GM12878 (cell line): ENCODE data around the gene LRRC7. TPM values are rescaled to one million over a fixed set of nuclear protein-coding genes. Genes with fewer than 3 reads are reported as not detected.

ENCODE experiments used
- ATAC-seq: fragments of 200-7000 bp; cut with Tn5 transposase; 3 replicates; pipeline ENCODE4 v1.9.1; 2020; ENCODE audit warnings: mild to moderate bottlenecking, moderate library complexity
- BruUV-seq: library from RNA; stranded (reverse); fragments of 400-500 nt; replicated peaks from 2 replicates; lab custom pipeline; 2021; lab: Mats Ljungman, UMichigan
- CTCF ChIA-PET: fragments of 300-600 bp; sonication (Branson Sonifier 250); formaldehyde crosslinking; extraction: SDS; loops from one replicate; lab custom pipeline; 2021; ENCODE audit warnings: inconsistent platforms; lab: Yijun Ruan, JAX
- POLR2A ChIA-PET: fragments of 350-600 bp; formaldehyde crosslinking; extraction: SDS; loops from one replicate; lab custom pipeline; 2021; ENCODE audit warnings: inconsistent platforms; lab: Charles Lee
- RAD21 ChIA-PET: fragments of 300-600 bp; sonication (Branson Sonifier 250); formaldehyde crosslinking; loops from one replicate; lab custom pipeline; 2023; ENCODE audit warnings: antibody characterized with exemption; ENCODE audit not compliant: unreplicated experiment; lab: Charles Lee
- SMC1A ChIA-PET: fragments of 300-600 bp; sonication (Branson Sonifier 250); formaldehyde crosslinking; loops from one replicate; lab custom pipeline; 2023; ENCODE audit not compliant: unreplicated experiment, uncharacterized antibody; lab: Charles Lee
- DNase-seq: peaks from one replicate; pipeline ENCODE4 v3.0.0-alpha.2; 2011; ENCODE audit warnings: low read depth, low spot score
- FAIRE-seq: peaks from 3 replicates; lab custom pipeline; 2011; peaks lifted over from hg19 to GRCh38; lab: Jason Lieb, UNC
- H2AFZ ChIP-seq: 2 replicates; pipeline ENCODE4 v1.6.0; 2011; ENCODE audit warnings: low read depth, low read length, control low read depth; ENCODE audit not compliant: control insufficient read depth
- H3K27ac ChIP-seq: 2 replicates; pipeline ENCODE4 v1.5.1; 2011; ENCODE audit warnings: control low read depth; ENCODE audit not compliant: control insufficient read depth, insufficient read depth
- H3K27me3 ChIP-seq, 2 experiments: replicated peaks in 1 of 2; 2 replicates each; pipeline versions ENCODE4 v1.6.0 to v1.6.1; 2011; ENCODE audit warnings: low read length in 1 of 2; ENCODE audit not compliant: control insufficient read depth in 2 of 2, insufficient read depth in 2 of 2
- H3K36me3 ChIP-seq, 2 experiments: 2 replicates each; pipeline ENCODE4 v1.5.1; 2011; ENCODE audit warnings: low read length in 1 of 2; ENCODE audit not compliant: control insufficient read depth in 2 of 2, insufficient read depth in 2 of 2
- H3K4me1 ChIP-seq: 2 replicates; pipeline ENCODE4 v1.6.1; 2011; ENCODE audit warnings: mild to moderate bottlenecking, low read length, moderate library complexity, mixed read lengths; ENCODE audit not compliant: control insufficient read depth, insufficient read depth
- H3K4me2 ChIP-seq: 2 replicates; pipeline ENCODE4 v1.6.0; 2011; ENCODE audit warnings: control low read depth; ENCODE audit not compliant: control insufficient read depth, insufficient read depth
- H3K4me3 ChIP-seq: fragments of 200-600 bp; sonication (generic); 2 replicates; pipeline ENCODE4 v1.5.1; 2016
- H3K79me2 ChIP-seq: 2 replicates; pipeline ENCODE4 v1.6.0; 2011; ENCODE audit warnings: low read length; ENCODE audit not compliant: control insufficient read depth, insufficient read depth
- H3K9ac ChIP-seq: 2 replicates; pipeline ENCODE4 v1.8.0; 2011; ENCODE audit warnings: low read length, control low read depth, mixed read lengths; ENCODE audit not compliant: control insufficient read depth, insufficient read depth
- H3K9me3 ChIP-seq: replicated peaks from 3 replicates; pipeline ENCODE4 v1.5.1; 2011; ENCODE audit warnings: mild to moderate bottlenecking, low read length; ENCODE audit not compliant: control insufficient read depth, insufficient read depth
- H4K20me1 ChIP-seq: 2 replicates; pipeline ENCODE4 v1.6.0; 2011; ENCODE audit not compliant: control insufficient read depth, insufficient read depth
- BCL11A ChIP-seq: IDR thresholded peaks from 2 replicates; pipeline ENCODE4 v1.6.1; 2011; ENCODE audit warnings: low read depth, low read length
- HDAC2 ChIP-seq: fragments of 200-600 bp; sonication (generic); IDR thresholded peaks from 2 replicates; pipeline ENCODE4 v1.6.1; 2017
- JUND ChIP-seq: IDR thresholded peaks from 2 replicates; pipeline ENCODE4 v1.6.1; 2012; ENCODE audit warnings: low read depth, mild to moderate bottlenecking, low read length, improper control_type of control experiment, moderate library complexity
- KLF5 ChIP-seq: fragments of 450-650 bp; IDR thresholded peaks from 2 replicates; pipeline ENCODE4 v1.6.1; 2014; ENCODE audit warnings: mild to moderate bottlenecking; ENCODE audit not compliant: partially characterized antibody
- MEF2B ChIP-seq: fragments of 450-650 bp; IDR thresholded peaks from 2 replicates; pipeline ENCODE4 v1.6.1; 2018; ENCODE audit warnings: mild to moderate bottlenecking, moderate library complexity; ENCODE audit not compliant: partially characterized antibody, poor library complexity, severe bottlenecking
- POLR2AphosphoS2 ChIP-seq: IDR thresholded peaks from 2 replicates; pipeline ENCODE4 v1.6.1; 2011; ENCODE audit warnings: low read depth, mild to moderate bottlenecking, low read length, improper control_type of control experiment, moderate library complexity
- PRDM15 ChIP-seq: fragments of 450-650 bp; formaldehyde crosslinking; IDR thresholded peaks from 2 replicates; pipeline ENCODE4 v1.4.0; 2020; ENCODE audit warnings: mild to moderate bottlenecking, moderate library complexity
- RBBP5 ChIP-seq: fragments of 200-600 bp; sonication (generic); conservative IDR thresholded peaks from 2 replicates; pipeline ENCODE4 v1.6.1; 2016
- SMARCA5 ChIP-seq: fragments of 450-650 bp; IDR thresholded peaks from 2 replicates; pipeline ENCODE4 v1.6.1; 2017; ENCODE audit warnings: mild to moderate bottlenecking
- SRF ChIP-seq, 2 experiments: IDR thresholded peaks; 2 replicates each; pipeline ENCODE4 v1.6.1; 2011; ENCODE audit warnings: low read depth in 2 of 2, low read length in 2 of 2, mild to moderate bottlenecking in 1 of 2, moderate library complexity in 1 of 2
- STAT3 ChIP-seq: IDR thresholded peaks from 2 replicates; pipeline ENCODE4 v1.6.1; 2011; ENCODE audit warnings: low read depth, low read length, improper control_type of control experiment
- SUZ12 ChIP-seq: fragments of 200-600 bp; sonication (generic); IDR thresholded peaks from one replicate; pipeline ENCODE4 v1.6.1; 2018; ENCODE audit warnings: antibody characterized with exemption, mild to moderate bottlenecking; ENCODE audit not compliant: unreplicated experiment
- TAF1 ChIP-seq: IDR thresholded peaks from 2 replicates; pipeline ENCODE4 v1.6.1; 2011; ENCODE audit warnings: mild to moderate bottlenecking, low read depth, low read length, borderline replicate concordance
- WGBS: methylation state at CpG from one replicate; pipeline ENCODE4 v1.1.6; 2016; ENCODE audit warnings: low lambda C conversion rate; ENCODE audit not compliant: insufficient replicate concordance, insufficient coverage; ENCODE audit errors: missing lambda C conversion rate; 5-methylcytosine and 5-hydroxymethylcytosine counted together
- in situ Hi-C: fragments of 300-500 bp; cut with MboI; formaldehyde crosslinking; loops from 9 replicates; pipeline ENCODE4 v1.14.3; 2018; ENCODE audit warnings: mixed read lengths
- intact Hi-C: fragments of 100-400 bp; cut with micrococcal nuclease; formaldehyde crosslinking; loops from one replicate; pipeline ENCODE4 v1.14.2; 2022; ENCODE audit not compliant: unreplicated experiment
- polyA plus RNA-seq, 11 experiments: library from polyadenylated mRNA; depleted of rRNA in 4 of 11; unstranded in 6 of 11; stranded (reverse) in 5 of 11; fragments of >200 nt; fragmentation: Nextera tagmentation in 4 of 11; fragmentation: Illumina TruSeq in 1 of 11; extraction: Ambion mirVana in 4 of 11; extraction: Trizol in 1 of 11; gene quantifications; 1 replicate in 1 of 11; 2 replicates in 10 of 11; pipeline versions ENCODE4 v1.2.1 to v1.2.3, GENCODE V29; 2011 to 2016; ENCODE audit warnings: inconsistent platforms in 2 of 11, missing spikeins in 2 of 11, low read depth in 1 of 11
- total RNA-seq, 4 experiments: library from RNA; depleted of rRNA in 3 of 4; stranded (reverse); fragments of >200 nt in 3 of 4; fragmentation: Illumina TruSeq in 1 of 4; extraction: Trizol in 1 of 4; gene quantifications; 2 replicates each; pipeline versions ENCODE4 v1.2.1 to v1.2.3, GENCODE V29; 2013 to 2021
- TF ChIP-seq, protein P1 (sequence below): fragments of 450-650 bp; IDR thresholded peaks from 2 replicates; pipeline ENCODE4 v1.6.1; 2017; ENCODE audit warnings: mild to moderate bottlenecking
- TF ChIP-seq, protein P2 (sequence below): IDR thresholded peaks from 2 replicates; pipeline ENCODE4 v1.6.1; 2012; ENCODE audit warnings: low read length, inconsistent platforms
- TF ChIP-seq, protein P3 (sequence below): fragments of 450-650 bp; IDR thresholded peaks from 2 replicates; pipeline ENCODE4 v1.6.1; 2016; ENCODE audit warnings: mild to moderate bottlenecking

The LRRC7 gene
- total and polyA plus RNA-seq, 10 of the 15 experiments (the other 5 are each of a cell fraction or from before 2014, with no cell fraction given) = 0.05 to 1.4 (median 0.24) TPM; not detected in 5

DNA sequence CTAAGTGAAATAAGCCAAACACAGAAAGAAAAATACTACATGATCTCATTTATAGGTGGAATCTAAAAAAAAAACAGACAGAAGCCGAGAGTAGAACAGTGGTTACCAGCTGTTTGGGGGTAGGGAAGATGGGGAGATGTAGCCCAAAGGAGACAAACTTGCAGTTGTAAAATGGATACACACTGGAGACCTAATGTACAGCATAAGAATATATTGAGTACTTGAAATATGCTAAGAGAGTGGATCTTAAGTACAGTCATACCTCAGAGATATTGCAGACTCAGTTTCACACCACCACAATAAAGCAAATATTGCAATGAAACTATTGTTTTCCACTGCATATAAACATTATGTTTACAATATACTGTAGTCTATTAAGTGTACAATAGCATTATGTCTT is 320.9 kb downstream of the LRRC7 start (continued):
- no peak for TF ChIP-seq HDAC2
- no peak for TF ChIP-seq PRDM15 (CRISPR knock-in tag)
- TF ChIP-seq BCL11A = no peak

- Histone ChIP-seq H3K27ac (no peak overlapping the region), H3K27me3 (no peaks in the 10 kb centered on the region), H4K20me1 (no peaks in the 10 kb centered on the region), H3K4me2 (no peak overlapping the region), H2AFZ (no peak overlapping the region), H3K4me3 (no peak overlapping the region), H3K4me1 (no peaks in the 10 kb centered on the region), H3K36me3 (no peaks in the 10 kb centered on the region), H3K9ac (no peak overlapping the region), H3K9me3 (no peaks in the 10 kb centered on the region), H3K79me2 (no peaks in the 10 kb centered on the region)
- POLR2A ChIA-PET = no interaction called here
- WGBS = 21% methylated on average over 5 of the region's 5 CpGs
- BruUV-seq = no TSS peak
- CTCF ChIA-PET = no interaction called here
- in situ Hi-C loops (no loop called here), intact Hi-C loops (no loop called here)
- DNase-seq = no peak
- SMC1A ChIA-PET = interaction anchor here (0.6 kb wide), 1 partner anchor 18 kb away, joined by 3 read pairs; no protein-coding TSS in a partner anchor
- FAIRE-seq = no peak
- no peak for ATAC-seq
- RAD21 ChIA-PET = no interaction called here
- TF ChIP-seq, protein P1, sequence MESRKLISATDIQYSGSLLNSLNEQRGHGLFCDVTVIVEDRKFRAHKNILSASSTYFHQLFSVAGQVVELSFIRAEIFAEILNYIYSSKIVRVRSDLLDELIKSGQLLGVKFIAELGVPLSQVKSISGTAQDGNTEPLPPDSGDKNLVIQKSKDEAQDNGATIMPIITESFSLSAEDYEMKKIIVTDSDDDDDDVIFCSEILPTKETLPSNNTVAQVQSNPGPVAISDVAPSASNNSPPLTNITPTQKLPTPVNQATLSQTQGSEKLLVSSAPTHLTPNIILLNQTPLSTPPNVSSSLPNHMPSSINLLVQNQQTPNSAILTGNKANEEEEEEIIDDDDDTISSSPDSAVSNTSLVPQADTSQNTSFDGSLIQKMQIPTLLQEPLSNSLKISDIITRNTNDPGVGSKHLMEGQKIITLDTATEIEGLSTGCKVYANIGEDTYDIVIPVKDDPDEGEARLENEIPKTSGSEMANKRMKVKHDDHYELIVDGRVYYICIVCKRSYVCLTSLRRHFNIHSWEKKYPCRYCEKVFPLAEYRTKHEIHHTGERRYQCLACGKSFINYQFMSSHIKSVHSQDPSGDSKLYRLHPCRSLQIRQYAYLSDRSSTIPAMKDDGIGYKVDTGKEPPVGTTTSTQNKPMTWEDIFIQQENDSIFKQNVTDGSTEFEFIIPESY = no peak
- TF ChIP-seq SRF (IDR thresholded peaks at IDR 0.05; ENCODE audit: low read depth in 2 of 2, low read length in 2 of 2) (no peak), STAT3 (no peak), SMARCA5 (no peak), RBBP5 (no peak), SUZ12 (no peak), KLF5 (no peak), MEF2B (no peak), POLR2AphosphoS2 (no peak), TAF1 (no peak), JUND (no peak)
- TF ChIP-seq, protein P2, sequence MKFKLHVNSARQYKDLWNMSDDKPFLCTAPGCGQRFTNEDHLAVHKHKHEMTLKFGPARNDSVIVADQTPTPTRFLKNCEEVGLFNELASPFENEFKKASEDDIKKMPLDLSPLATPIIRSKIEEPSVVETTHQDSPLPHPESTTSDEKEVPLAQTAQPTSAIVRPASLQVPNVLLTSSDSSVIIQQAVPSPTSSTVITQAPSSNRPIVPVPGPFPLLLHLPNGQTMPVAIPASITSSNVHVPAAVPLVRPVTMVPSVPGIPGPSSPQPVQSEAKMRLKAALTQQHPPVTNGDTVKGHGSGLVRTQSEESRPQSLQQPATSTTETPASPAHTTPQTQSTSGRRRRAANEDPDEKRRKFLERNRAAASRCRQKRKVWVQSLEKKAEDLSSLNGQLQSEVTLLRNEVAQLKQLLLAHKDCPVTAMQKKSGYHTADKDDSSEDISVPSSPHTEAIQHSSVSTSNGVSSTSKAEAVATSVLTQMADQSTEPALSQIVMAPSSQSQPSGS = no peak
- TF ChIP-seq, protein P3, sequence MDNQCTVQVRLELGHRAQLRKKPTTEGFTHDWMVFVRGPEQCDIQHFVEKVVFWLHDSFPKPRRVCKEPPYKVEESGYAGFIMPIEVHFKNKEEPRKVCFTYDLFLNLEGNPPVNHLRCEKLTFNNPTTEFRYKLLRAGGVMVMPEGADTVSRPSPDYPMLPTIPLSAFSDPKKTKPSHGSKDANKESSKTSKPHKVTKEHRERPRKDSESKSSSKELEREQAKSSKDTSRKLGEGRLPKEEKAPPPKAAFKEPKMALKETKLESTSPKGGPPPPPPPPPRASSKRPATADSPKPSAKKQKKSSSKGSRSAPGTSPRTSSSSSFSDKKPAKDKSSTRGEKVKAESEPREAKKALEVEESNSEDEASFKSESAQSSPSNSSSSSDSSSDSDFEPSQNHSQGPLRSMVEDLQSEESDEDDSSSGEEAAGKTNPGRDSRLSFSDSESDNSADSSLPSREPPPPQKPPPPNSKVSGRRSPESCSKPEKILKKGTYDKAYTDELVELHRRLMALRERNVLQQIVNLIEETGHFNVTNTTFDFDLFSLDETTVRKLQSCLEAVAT = no peak
Measured at GRCh38 chr1:69898403-69898947, 330.8 kb downstream of the LRRC7 start.
